Spleen (tissue), 11 donors: ENCODE measurements around the gene SCAMP5. TPM values are rescaled to one million over a fixed set of nuclear protein-coding genes. Genes with fewer than 3 reads are reported as not detected.

Experiments used
- DNase-seq: peaks from one replicate; pipeline ENCODE4 v3.0.0-alpha.2; 2020
- H3K27ac ChIP-seq, 8 donors: fragments of 200-600 bp; sonication (generic) in 7 of 8; 1 replicate in 4 of 8; 2 replicates in 4 of 8; pipeline versions ENCODE4 v1.5.0 to v1.8.0; 2016 to 2021; ENCODE audit warnings: inconsistent platforms in 4 of 8, mild to moderate bottlenecking in 4 of 8, moderate library complexity in 1 of 8
- H3K27me3 ChIP-seq, 7 donors: fragments of 200-600 bp; sonication (generic) in 6 of 7; replicated peaks in 1 of 7; 1 replicate in 4 of 7; 2 replicates in 3 of 7; pipeline versions ENCODE4 v1.5.0 to v1.8.0; 2016 to 2021; ENCODE audit warnings: inconsistent platforms in 3 of 7, mild to moderate bottlenecking in 1 of 7
- H3K36me3 ChIP-seq, 6 donors: fragments of 200-600 bp; sonication (generic) in 5 of 6; 1 replicate in 4 of 6; 2 replicates in 2 of 6; pipeline versions ENCODE4 v1.5.0 to v1.8.0; 2016 to 2021; ENCODE audit warnings: inconsistent platforms in 2 of 6
- H3K4me1 ChIP-seq, 6 donors: fragments of 200-600 bp; sonication (generic) in 5 of 6; 1 replicate in 3 of 6; 2 replicates in 3 of 6; pipeline versions ENCODE4 v1.5.0 to v1.8.0; 2016 to 2021; ENCODE audit warnings: inconsistent platforms in 3 of 6
- H3K4me3 ChIP-seq, 8 donors: fragments of 200-600 bp; sonication (generic) in 7 of 8; 1 replicate in 4 of 8; 2 replicates in 4 of 8; pipeline versions ENCODE4 v1.5.0 to v1.8.0; 2016 to 2021; ENCODE audit warnings: inconsistent platforms in 4 of 8, mild to moderate bottlenecking in 4 of 8, moderate library complexity in 2 of 8
- H3K9me3 ChIP-seq, 8 donors: fragments of 200-600 bp; sonication (generic) in 7 of 8; 1 replicate in 4 of 8; 2 replicates in 4 of 8; pipeline versions ENCODE4 v1.5.0 to v1.8.0; 2016 to 2021; ENCODE audit warnings: inconsistent platforms in 4 of 8
- POLR2A ChIP-seq, 3 donors: fragments of 450-650 bp; IDR thresholded peaks; one replicate each; pipeline ENCODE4 v1.5.1; 2017; ENCODE audit warnings: antibody characterized with exemption in 3 of 3, mild to moderate bottlenecking in 1 of 3
- POLR2AphosphoS5 ChIP-seq, 3 donors: sonication (generic); formaldehyde crosslinking; IDR thresholded peaks; one replicate each; pipeline ENCODE4 v1.5.1; 2017; ENCODE audit warnings: antibody characterized with exemption in 3 of 3
- WGBS, 5 donors: extraction: QIAGEN DNeasy Blood & Tissue Kit in 3 of 5; methylation state at CpG; one replicate each; pipeline versions ENCODE4 v1.1.5 to v1.1.7; 2013 to 2018; 5-methylcytosine and 5-hydroxymethylcytosine counted together
- intact Hi-C: fragments of 100-400 bp; cut with DNase I; formaldehyde crosslinking; loops from one replicate; pipeline ENCODE4 v1.15.0; 2023; ENCODE audit warnings: low total_unique reads
- polyA plus RNA-seq, 3 donors: library from polyadenylated mRNA; stranded (reverse); fragments of 200-250 nt; gene quantifications; one replicate each; pipeline ENCODE4 v1.2.1, GENCODE V29; 2013
- total RNA-seq, 7 donors: library from RNA; depleted of rRNA in 3 of 7; stranded (reverse); fragments of >200 nt in 3 of 7; fragmentation: NEBNext Ultra II Directional in 4 of 7; extraction: Animal tissue kit (Norgen Biotek cat#: 25700) in 4 of 7; gene quantifications; one replicate each; pipeline versions ENCODE4 v1.1.0 to v1.2.1, GENCODE V29; 2016 to 2021
- TF ChIP-seq, protein P1 (sequence below), 11 experiments: fragments of 200-600 bp in 7 of 11; fragments of 450-650 bp in 4 of 11; sonication (generic) in 4 of 11; IDR thresholded peaks in 8 of 11; conservative IDR thresholded peaks in 3 of 11; 1 replicate in 7 of 11; 2 replicates in 4 of 11; pipeline versions ENCODE4 v1.4.0 to v1.8.0; 2016 to 2021; ENCODE audit warnings: antibody characterized with exemption in 11 of 11, inconsistent platforms in 4 of 11, mild to moderate bottlenecking in 1 of 11
- donor health status: healthy with polysubstance abuse.
- donor health status: DM: no; HTN: no; CAD: no; lungs with moderate emphysema.
- donor health status: DM: no; HTN: no; CAD: no.
- donor health status: Bipolar disorder and iron deficiency.
- donor health status: healthy.
- donor health status: DM: no; HTN: no; CAD: no.
- donor health status: DM: yes; HTN: yes; CAD: no.

The SCAMP5 gene
- total and polyA plus RNA-seq, 10 donors = 1.8 to 20.0 (median 8.0) TPM

DNA sequence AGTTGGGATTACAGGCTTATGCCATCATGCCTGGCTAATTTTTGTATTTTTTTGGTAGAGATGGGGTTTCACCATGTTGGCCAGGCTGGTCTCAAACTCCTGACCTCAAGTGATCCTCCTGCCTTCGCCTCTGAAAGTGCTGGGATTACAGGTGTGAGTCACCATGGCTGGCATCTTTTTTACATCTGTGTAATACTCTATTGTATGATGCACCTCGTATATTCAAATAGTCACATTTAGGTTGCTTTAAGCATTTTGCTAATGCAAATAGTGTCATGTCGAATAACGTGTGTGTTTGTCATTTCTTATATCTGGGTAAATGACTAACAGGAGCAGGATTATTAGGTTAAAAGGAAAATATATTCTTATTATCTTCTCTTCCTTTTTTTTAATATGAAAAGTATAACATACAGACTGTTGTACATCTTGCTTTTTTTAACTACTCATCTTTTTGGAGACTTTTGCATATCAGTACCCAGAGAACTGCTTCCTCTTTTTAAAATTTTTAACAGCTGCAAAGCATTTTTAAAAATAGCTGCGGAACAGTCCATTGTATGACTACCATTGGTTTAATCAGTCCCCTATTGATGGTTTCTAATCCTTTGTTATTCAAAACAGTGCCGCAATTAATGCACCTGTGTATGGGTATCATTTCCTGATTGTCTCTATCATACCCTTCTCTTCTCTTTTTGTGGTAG is 13.4 kb downstream of the SCAMP5 start:
- peaks cover 0 to 65% (median 0%) of the 10 kb centered on the region in 7 donors for H3K27me3 ChIP-seq
- H3K27ac ChIP-seq = peak overlapping the region in 6 of 8 donors; percentile 41 to 75 (median 64)
- H3K4me3 ChIP-seq = peak overlapping the region in 1 of 8 donors; percentile 32
- H3K4me1 ChIP-seq = peaks cover 0 to 42% (median 22%) of the 10 kb centered on the region in 6 donors
- no peaks in the 10 kb centered on the region for H3K36me3 ChIP-seq
- DNase-seq = no peak
- no peaks in the 10 kb centered on the region for H3K9me3 ChIP-seq
- WGBS, 5 donors = 20 to 51% (median 34%) methylated on average over 6 of the region's 6 CpGs
- TF ChIP-seq, protein P1, sequence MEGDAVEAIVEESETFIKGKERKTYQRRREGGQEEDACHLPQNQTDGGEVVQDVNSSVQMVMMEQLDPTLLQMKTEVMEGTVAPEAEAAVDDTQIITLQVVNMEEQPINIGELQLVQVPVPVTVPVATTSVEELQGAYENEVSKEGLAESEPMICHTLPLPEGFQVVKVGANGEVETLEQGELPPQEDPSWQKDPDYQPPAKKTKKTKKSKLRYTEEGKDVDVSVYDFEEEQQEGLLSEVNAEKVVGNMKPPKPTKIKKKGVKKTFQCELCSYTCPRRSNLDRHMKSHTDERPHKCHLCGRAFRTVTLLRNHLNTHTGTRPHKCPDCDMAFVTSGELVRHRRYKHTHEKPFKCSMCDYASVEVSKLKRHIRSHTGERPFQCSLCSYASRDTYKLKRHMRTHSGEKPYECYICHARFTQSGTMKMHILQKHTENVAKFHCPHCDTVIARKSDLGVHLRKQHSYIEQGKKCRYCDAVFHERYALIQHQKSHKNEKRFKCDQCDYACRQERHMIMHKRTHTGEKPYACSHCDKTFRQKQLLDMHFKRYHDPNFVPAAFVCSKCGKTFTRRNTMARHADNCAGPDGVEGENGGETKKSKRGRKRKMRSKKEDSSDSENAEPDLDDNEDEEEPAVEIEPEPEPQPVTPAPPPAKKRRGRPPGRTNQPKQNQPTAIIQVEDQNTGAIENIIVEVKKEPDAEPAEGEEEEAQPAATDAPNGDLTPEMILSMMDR (IDR thresholded peaks at IDR 0.05 in 8 of 11, conservative IDR thresholded peaks at IDR 0.05 in 3 of 11) = no peak
- TF ChIP-seq POLR2A (IDR thresholded peaks at IDR 0.05) (no peak), POLR2AphosphoS5 (IDR thresholded peaks at IDR 0.05) (no peak)
- intact Hi-C loops = no loop called here

DNA sequence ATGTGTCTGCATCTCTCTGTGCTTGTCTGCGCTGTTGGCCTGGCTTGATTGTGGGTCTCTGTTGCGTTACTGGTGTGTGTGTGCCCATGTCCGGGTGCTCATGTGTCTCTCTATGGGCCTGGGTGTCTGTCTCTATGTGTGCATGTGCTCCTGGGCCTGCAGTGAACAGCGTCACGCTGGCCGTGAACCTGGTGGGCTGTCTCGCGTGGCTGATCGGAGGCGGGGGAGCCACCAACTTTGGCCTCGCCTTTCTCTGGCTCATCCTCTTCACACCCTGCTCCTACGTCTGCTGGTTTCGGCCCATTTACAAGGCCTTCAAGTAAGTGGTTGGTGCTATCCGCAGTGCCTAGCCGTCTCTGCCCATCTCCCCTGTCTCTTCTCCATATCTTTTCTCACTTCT is 21.1 kb downstream of the SCAMP5 start:
- WGBS, 5 donors = 90 to 97% (median 92%) methylated on average over 15 of the region's 15 CpGs
- Histone ChIP-seq H3K27me3 (peaks cover 0 to 90% (median 0%) of the 10 kb centered on the region in 7 donors), H3K9me3 (no peaks in the 10 kb centered on the region), H3K27ac (no peak overlapping the region), H3K4me3 (no peak overlapping the region), H3K36me3 (peaks cover 0 to 4% (median 0%) of the 10 kb centered on the region in 6 donors), H3K4me1 (no peaks in the 10 kb centered on the region)
- TF ChIP-seq POLR2A (IDR thresholded peaks at IDR 0.05) (no peak), POLR2AphosphoS5 (IDR thresholded peaks at IDR 0.05) (no peak)
- TF ChIP-seq, protein P1 (IDR thresholded peaks at IDR 0.05 in 8 of 11, conservative IDR thresholded peaks at IDR 0.05 in 3 of 11) = no peak
- no peak for DNase-seq
- intact Hi-C loops = no loop called here

DNA sequence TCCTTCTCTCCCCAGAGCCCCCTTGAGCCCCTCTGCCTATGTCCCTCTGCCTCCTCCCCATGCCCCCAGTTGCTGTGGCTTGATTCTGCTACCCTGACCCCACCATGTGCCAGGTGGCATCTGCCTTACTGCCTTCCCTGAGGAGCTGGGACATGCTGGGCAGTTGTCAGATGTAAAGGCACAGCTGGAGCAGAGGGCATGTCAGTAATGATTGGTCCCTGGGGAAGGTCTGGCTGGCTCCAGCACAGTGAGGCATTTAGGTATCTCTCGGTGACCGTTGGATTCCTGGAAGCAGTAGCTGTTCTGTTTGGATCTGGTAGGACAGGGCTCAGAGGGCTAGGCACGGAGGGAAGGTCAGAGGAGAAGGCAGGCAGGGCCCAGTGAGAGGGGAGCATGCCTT is 24.6 kb downstream of the SCAMP5 start:
- Histone ChIP-seq H3K27me3 (peaks cover 0 to 56% (median 0%) of the 10 kb centered on the region in 7 donors), H3K36me3 (peaks cover 0 to 4% (median 0%) of the 10 kb centered on the region in 6 donors), H3K4me1 (peaks cover 4 to 19% (median 12%) of the 10 kb centered on the region in 6 donors), H3K4me3 (no peak overlapping the region), H3K9me3 (no peaks in the 10 kb centered on the region), H3K27ac (no peak overlapping the region)
- TF ChIP-seq POLR2A (IDR thresholded peaks at IDR 0.05) = no peak
- TF ChIP-seq POLR2AphosphoS5 (IDR thresholded peaks at IDR 0.05) = no peak
- TF ChIP-seq, protein P1 (IDR thresholded peaks at IDR 0.05 in 8 of 11, conservative IDR thresholded peaks at IDR 0.05 in 3 of 11) = no peak
- intact Hi-C loops = no loop called here
- no peak for DNase-seq
- 85 to 100% (median 92%) methylated on average over 3 of the region's 3 CpGs for WGBS, 5 donors

DNA sequence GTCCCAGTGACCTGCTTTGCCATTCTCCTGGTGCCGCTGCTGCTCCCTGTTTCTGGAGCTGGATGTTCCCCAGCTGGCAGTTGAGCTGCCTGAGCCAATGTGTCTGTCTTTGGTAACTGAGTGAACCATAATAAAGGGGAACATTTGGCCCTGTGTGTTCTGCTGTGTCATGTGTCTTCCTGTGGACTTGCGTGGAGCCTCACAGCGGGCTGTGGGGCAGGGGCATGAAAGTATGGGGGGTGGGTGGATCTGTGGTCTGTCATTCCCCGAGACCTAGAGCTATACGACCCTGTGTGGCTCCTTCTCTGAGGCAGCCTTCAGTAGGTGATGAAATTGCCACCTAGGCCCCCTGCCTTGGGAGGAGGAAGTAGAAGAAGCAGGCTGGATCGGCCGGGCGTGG is 26.0 kb downstream of the SCAMP5 start:
- intact Hi-C loops = no loop called here
- H3K36me3 ChIP-seq = peaks cover 0 to 10% (median 0%) of the 10 kb centered on the region in 6 donors
- H3K4me1 ChIP-seq = peaks cover 4 to 34% (median 20%) of the 10 kb centered on the region in 6 donors
- no peaks in the 10 kb centered on the region for H3K9me3 ChIP-seq
- WGBS, 5 donors = 49 to 74% (median 65%) methylated on average over 8 of the region's 8 CpGs
- TF ChIP-seq POLR2A (IDR thresholded peaks at IDR 0.05) = no peak
- no peak for TF ChIP-seq POLR2AphosphoS5 (IDR thresholded peaks at IDR 0.05)
- TF ChIP-seq, protein P1 (IDR thresholded peaks at IDR 0.05 in 8 of 11, conservative IDR thresholded peaks at IDR 0.05 in 3 of 11) = no peak
- no peak for DNase-seq
- H3K27me3 ChIP-seq = peaks cover 0 to 45% (median 0%) of the 10 kb centered on the region in 7 donors
- no peak overlapping the region for H3K4me3 ChIP-seq
- no peak overlapping the region for H3K27ac ChIP-seq
